HG03432 (cell line): Measurements from ENCODE around the gene RBMS3.
"Not testable (repeated sequence)": the region's sequence is repeated elsewhere in the genome, so short reads cannot be mapped to it uniquely, and the experiment has no call there.

ENCODE experiments used
- ATAC-seq: cut with Tn5 transposase; IDR thresholded peaks from one replicate; pipeline ENCODE4 v1.9.1; 2021; ENCODE audit warnings: mild to moderate bottlenecking, moderate library complexity; ENCODE audit not compliant: unreplicated experiment

RBMS3 gene

GRCh38 chr3:29382409-29382808, 101.5 kb downstream of the RBMS3 start:
- ATAC-seq, result no peak

- no peak for ATAC-seq
Measured at GRCh38 chr3:29382845-29383244, 102.0 kb downstream of the RBMS3 start.

- ATAC-seq, result no peak
Measured at GRCh38 chr3:29384640-29385039, 103.8 kb downstream of the RBMS3 start.

GRCh38 chr3:29385046-29385830, 104.4 kb downstream of the RBMS3 start:
- no peak for ATAC-seq

- ATAC-seq, result no peak
Measured at GRCh38 chr3:29389362-29389761, 108.5 kb downstream of the RBMS3 start.

GRCh38 chr3:29392625-29393388, 111.9 kb downstream of the RBMS3 start:
- ATAC-seq, result no peak

- ATAC-seq, result not testable (repeated sequence)
Measured at GRCh38 chr3:29393946-29394345, 113.1 kb downstream of the RBMS3 start.

GRCh38 chr3:29397406-29397805, 116.5 kb downstream of the RBMS3 start:
- no peak for ATAC-seq

- ATAC-seq, result no peak
Measured at GRCh38 chr3:29398787-29399186, 117.9 kb downstream of the RBMS3 start.

GRCh38 chr3:29406291-29406832, 125.5 kb downstream of the RBMS3 start:
- ATAC-seq, result no peak

GRCh38 chr3:29408676-29409075, 127.8 kb downstream of the RBMS3 start:
- ATAC-seq, result no peak

GRCh38 chr3:29409409-29409808, 128.5 kb downstream of the RBMS3 start:
- ATAC-seq, result no peak

- peak; percentile 51 for ATAC-seq
Measured at GRCh38 chr3:29410220-29410619, 129.3 kb downstream of the RBMS3 start.

GRCh38 chr3:29410660-29411405, 130.0 kb downstream of the RBMS3 start:
- no peak for ATAC-seq

GRCh38 chr3:29412110-29412509, 131.2 kb downstream of the RBMS3 start:
- peak; percentile 73 for ATAC-seq

- no peak for ATAC-seq
Measured at GRCh38 chr3:29414468-29415224, 133.8 kb downstream of the RBMS3 start.

GRCh38 chr3:29415482-29416223, 134.8 kb downstream of the RBMS3 start:
- no peak for ATAC-seq

GRCh38 chr3:29416514-29416913, 135.6 kb downstream of the RBMS3 start:
- ATAC-seq, result no peak

- no peak for ATAC-seq
Measured at GRCh38 chr3:29420106-29420505, 139.2 kb downstream of the RBMS3 start.
